Esophagus squamous epithelium (tissue), 4 donors: ENCODE data around the gene SARNP.

Experiments used
- CTCF ChIP-seq, 6 experiments: fragments of 450-650 bp in 4 of 6; fragments of 200-600 bp in 2 of 6; sonication (generic) in 2 of 6; IDR thresholded peaks; one replicate each; pipeline ENCODE4 v1.5.1; 2016 to 2019; ENCODE audit warnings: antibody characterized with exemption in 6 of 6, mild to moderate bottlenecking in 4 of 6, moderate library complexity in 4 of 6
- POLR2A ChIP-seq, 4 donors: fragments of 450-650 bp; IDR thresholded peaks; one replicate each; pipeline ENCODE4 v1.6.1; 2017; ENCODE audit warnings: antibody characterized with exemption in 4 of 4, mild to moderate bottlenecking in 4 of 4, moderate library complexity in 3 of 4

DNA sequence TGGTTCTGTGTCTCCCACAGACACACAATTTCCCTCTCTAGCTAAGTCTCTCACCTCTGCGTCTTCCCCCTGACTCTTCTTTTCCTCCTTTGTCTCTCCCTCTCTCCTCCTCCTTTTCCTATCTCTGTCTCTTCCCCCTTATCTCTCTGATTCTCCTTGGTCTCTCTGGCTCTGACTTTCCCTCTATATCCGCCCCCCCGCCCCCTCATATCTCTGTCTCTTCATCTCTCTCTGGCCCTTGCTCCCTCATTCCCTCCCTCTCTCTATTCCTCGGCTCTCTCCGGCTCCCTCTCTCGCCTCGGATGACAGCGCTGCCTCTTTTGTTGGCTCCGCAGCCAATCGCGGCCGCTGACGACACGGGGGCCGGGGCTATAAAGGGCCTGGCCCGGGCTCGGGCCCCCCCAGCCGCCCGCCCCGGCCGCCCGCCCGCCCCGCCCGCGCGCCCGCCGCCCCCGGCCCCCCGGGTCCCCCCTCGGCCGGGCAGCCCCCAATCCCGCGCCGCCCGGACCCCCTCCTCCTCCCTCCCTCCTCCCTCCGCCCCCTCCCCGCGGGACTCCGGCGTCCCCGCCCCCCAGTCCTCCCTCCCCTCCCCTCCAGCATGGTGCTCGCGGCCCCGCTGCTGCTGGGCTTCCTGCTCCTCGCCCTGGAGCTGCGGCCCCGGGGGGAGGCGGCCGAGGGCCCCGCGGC is 74.7 kb downstream of the SARNP start, which contains the start of gene GDF11:
- TF ChIP-seq CTCF (IDR thresholded peaks at IDR 0.05) (peak in 1 of 6 experiments; percentile 7), POLR2A (IDR thresholded peaks at IDR 0.05) (peak in 2 of 4 donors; percentile 16 to 65)
